PC-3 (cell line): Measurements from ENCODE around the gene KCNQ1. TPM values are rescaled to one million over a fixed set of nuclear protein-coding genes. Genes with fewer than 3 reads are reported as not detected.

ENCODE experiments used
- ATAC-seq: fragments of 200-7000 bp; cut with Tn5 transposase; 2 replicates; pipeline ENCODE4 v1.9.1; 2020; ENCODE audit warnings: mild to moderate bottlenecking, moderate library complexity
- BruUV-seq: library from RNA; stranded (reverse); fragments of 400-500 nt; replicated peaks from 2 replicates; lab custom pipeline; 2021; lab: Mats Ljungman, UMichigan
- CTCF ChIA-PET: fragments of 300-600 bp; sonication (Branson Sonifier 250); formaldehyde crosslinking; loops from one replicate; lab custom pipeline; 2022; ENCODE audit warnings: antibody characterized with exemption; lab: Charles Lee
- POLR2A ChIA-PET: fragments of 300-600 bp; sonication (Branson Sonifier 250); formaldehyde crosslinking; loops from one replicate; lab custom pipeline; 2022; ENCODE audit warnings: antibody characterized with exemption; ENCODE audit not compliant: unreplicated experiment; lab: Charles Lee
- DNase-seq: peaks from one replicate; pipeline ENCODE4 v3.0.0-alpha.2; 2015
- H2AFZ ChIP-seq: fragments of 300-600 bp; sonication (generic); 2 replicates; pipeline ENCODE4 v1.6.0; 2016; ENCODE audit warnings: antibody characterized with exemption, low read length
- H3F3A ChIP-seq: fragments of 300-600 bp; sonication (generic); one replicate; pipeline ENCODE4 v1.6.0; 2017; ENCODE audit warnings: antibody characterized with exemption, low read length, control low read depth, mild to moderate bottlenecking; ENCODE audit not compliant: unreplicated experiment
- H3K27ac ChIP-seq: fragments of 300-600 bp; sonication (generic); 2 replicates; pipeline ENCODE4 v1.5.1; 2016; ENCODE audit warnings: mild to moderate bottlenecking, low read length
- H3K27me3 ChIP-seq: fragments of 300-600 bp; sonication (generic); 2 replicates; pipeline ENCODE4 v1.6.1; 2016; ENCODE audit warnings: low read length, mixed read lengths
- H3K36me3 ChIP-seq: fragments of 300-600 bp; sonication (generic); 2 replicates; pipeline ENCODE4 v1.6.1; 2016; ENCODE audit warnings: low read depth, mixed run types, low read length, mixed read lengths
- H3K4me1 ChIP-seq: fragments of 300-600 bp; sonication (generic); 2 replicates; pipeline ENCODE4 v1.5.1; 2016; ENCODE audit warnings: low read length; ENCODE audit not compliant: insufficient read depth
- H3K4me2 ChIP-seq: fragments of 300-600 bp; sonication (generic); 2 replicates; pipeline ENCODE4 v1.6.0; 2016; ENCODE audit warnings: low read length
- H3K4me3 ChIP-seq: fragments of 300-600 bp; sonication (generic); 2 replicates; pipeline ENCODE4 v1.5.1; 2016; ENCODE audit warnings: mild to moderate bottlenecking, low read length, mixed read lengths
- H3K79me2 ChIP-seq: fragments of 300-600 bp; sonication (generic); 2 replicates; pipeline ENCODE4 v1.6.1; 2017; ENCODE audit warnings: low read length, mixed read lengths
- H3K9ac ChIP-seq: fragments of 300-600 bp; sonication (generic); 2 replicates; pipeline ENCODE4 v1.6.0; 2016; ENCODE audit warnings: mild to moderate bottlenecking, low read length
- H3K9me2 ChIP-seq: fragments of 300-600 bp; sonication (generic); replicated peaks from 2 replicates; pipeline ENCODE4 v1.6.1; 2016; ENCODE audit warnings: mixed run types, low read length, mixed read lengths
- H3K9me3 ChIP-seq: fragments of 300-600 bp; sonication (generic); 2 replicates; pipeline ENCODE4 v1.6.1; 2016; ENCODE audit warnings: low read length, mixed read lengths
- H4K20me1 ChIP-seq: fragments of 300-600 bp; sonication (generic); 2 replicates; pipeline ENCODE4 v1.6.1; 2016; ENCODE audit warnings: low read length, mixed read lengths
- CTCF ChIP-seq: fragments of 300-600 bp; sonication (generic); conservative IDR thresholded peaks from 2 replicates; pipeline ENCODE4 v1.5.1; 2017; ENCODE audit warnings: antibody characterized with exemption, low read depth, mild to moderate bottlenecking, low read length
- EZH2 ChIP-seq: fragments of 300-600 bp; sonication (generic); IDR thresholded peaks from one replicate; pipeline ENCODE4 v1.6.1; 2017; ENCODE audit warnings: antibody characterized with exemption, mild to moderate bottlenecking, low read length; ENCODE audit not compliant: unreplicated experiment
- EZH2phosphoT487 ChIP-seq: fragments of 300-600 bp; sonication (generic); IDR thresholded peaks from 2 replicates; pipeline ENCODE4 v1.6.1; 2018; ENCODE audit warnings: mild to moderate bottlenecking, antibody characterized with exemption, low read length, borderline replicate concordance
- intact Hi-C: fragments of 100-400 bp; cut with micrococcal nuclease; formaldehyde crosslinking; loops from 2 replicates; pipeline ENCODE4 v1.9.0; 2023
- total RNA-seq: library from RNA; depleted of rRNA; stranded (reverse); fragments of >200 nt; gene quantifications from 2 replicates; pipeline ENCODE4 v1.2.3, GENCODE V29; 2014

The KCNQ1 gene
- total RNA-seq, 1 experiment from 2014 or later = 0.40 TPM

DNA sequence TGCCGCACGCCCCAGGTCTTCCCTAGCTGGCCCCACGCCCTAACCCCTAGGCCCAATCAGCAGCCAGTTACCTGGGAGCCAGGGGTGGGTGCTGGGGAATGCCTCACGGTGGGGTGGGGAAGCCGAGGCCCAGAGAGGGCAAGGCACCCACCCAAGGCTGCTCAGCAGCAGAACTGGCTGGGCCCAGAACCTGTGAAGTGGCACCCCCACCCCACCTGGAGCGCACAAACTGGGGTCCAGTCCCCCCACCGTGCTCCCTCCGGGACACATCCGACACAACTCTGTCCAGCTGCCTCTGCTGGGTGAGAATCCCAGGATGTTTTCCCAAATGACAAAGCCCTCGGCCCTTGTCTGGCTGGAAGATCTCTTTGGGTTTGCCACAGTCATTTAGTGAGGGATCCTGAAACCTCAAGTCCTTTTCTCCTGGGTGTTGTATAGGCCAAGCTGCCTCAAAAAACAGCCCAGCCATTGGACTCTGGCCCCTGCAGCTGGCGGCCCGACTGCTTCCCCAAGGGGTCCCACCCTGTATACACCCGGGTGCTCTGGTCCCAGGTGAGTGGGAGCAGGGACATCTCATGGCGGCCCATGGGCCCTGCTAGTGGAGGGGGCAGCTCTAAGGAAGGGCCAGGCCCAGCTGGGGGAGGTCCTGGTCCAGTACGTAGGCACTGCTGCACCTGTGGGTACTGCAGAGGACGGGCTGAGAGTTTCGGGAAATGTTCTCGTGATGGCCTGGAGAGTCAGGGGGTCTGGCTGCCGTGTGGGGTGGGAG, 23.4 kb upstream of the KCNQ1 start:
- TF ChIP-seq CTCF (no peak), EZH2 (no peak), EZH2phosphoT487 (no peak)
- ChIA-PET POLR2A (interaction anchor here (0.6 kb wide), 2 partner anchors 13 to 103 kb away, joined by 3 read pairs; no protein-coding TSS in a partner anchor), CTCF (interaction anchor here (1.0 to 2.4 kb wide), 3 partner anchors 21 to 144 kb away, joined by 3 to 44 read pairs (median 4); partner anchors contain the start of gene TSSC4)
- Histone ChIP-seq H3K4me3 (no peak overlapping the region), H4K20me1 (no peaks in the 10 kb centered on the region), H3K27ac (no peak overlapping the region), H2AFZ (no peak overlapping the region), H3K9me3 (no peaks in the 10 kb centered on the region), H3F3A (no peaks in the 10 kb centered on the region), H3K4me1 (0 out of 2 replicates have a peak, but pooled peaks cover 3% of the 10 kb centered on the region), H3K9ac (no peak overlapping the region), H3K79me2 (no peaks in the 10 kb centered on the region), H3K36me3 (no peaks in the 10 kb centered on the region), H3K27me3 (no peaks in the 10 kb centered on the region), H3K4me2 (no peak overlapping the region), H3K9me2 (no peaks in the 10 kb centered on the region)
- ATAC-seq (no peak), DNase-seq (no peak)
- intact Hi-C loops = loop anchor here (10.0 kb wide), 1 partner anchor 463 kb away; the partner anchor contains the start of gene CDKN1C
- BruUV-seq = no TSS peak

DNA sequence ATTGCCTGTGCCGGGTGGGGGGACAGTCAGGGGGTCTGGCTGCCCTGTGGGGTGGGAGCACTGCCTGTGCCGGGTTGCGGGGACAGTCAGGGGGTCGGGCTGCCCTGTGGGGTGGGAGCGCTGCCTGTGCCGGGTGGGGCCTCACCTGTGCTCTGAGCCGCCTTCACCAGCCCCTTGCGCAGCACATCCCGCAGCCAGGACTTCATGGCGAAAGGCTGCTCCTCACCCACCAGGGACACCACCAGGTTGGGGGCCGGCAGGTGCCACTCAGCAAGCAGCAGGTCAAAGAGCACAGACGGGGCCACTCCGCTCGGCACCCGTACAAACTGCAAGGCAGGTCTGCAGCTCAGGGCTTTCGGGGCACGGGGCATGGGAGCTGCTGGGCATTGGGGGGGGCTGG, 22.8 kb upstream of the KCNQ1 start:
- Histone ChIP-seq H3K4me2 (no peak overlapping the region), H3K27me3 (no peaks in the 10 kb centered on the region), H3K79me2 (no peaks in the 10 kb centered on the region), H3K27ac (no peak overlapping the region), H2AFZ (no peak overlapping the region), H3K4me1 (0 out of 2 replicates have a peak, but pooled peaks cover 3% of the 10 kb centered on the region), H3K9me3 (no peaks in the 10 kb centered on the region), H3F3A (no peaks in the 10 kb centered on the region), H4K20me1 (no peaks in the 10 kb centered on the region), H3K9me2 (no peaks in the 10 kb centered on the region), H3K4me3 (no peak overlapping the region), H3K36me3 (no peaks in the 10 kb centered on the region), H3K9ac (no peak overlapping the region)
- BruUV-seq = no TSS peak
- DNase-seq (no peak), ATAC-seq (no peak)
- CTCF ChIA-PET = interaction anchor here (2.4 kb wide), 1 partner anchor 117 kb away, joined by 44 read pairs; no protein-coding TSS in a partner anchor
- POLR2A ChIA-PET = interaction anchor here (0.6 kb wide), 1 partner anchor 14 kb away, joined by 3 read pairs; no protein-coding TSS in a partner anchor
- intact Hi-C loops = loop anchor here (10.0 kb wide), 1 partner anchor 463 kb away; the partner anchor contains the start of gene CDKN1C
- TF ChIP-seq EZH2phosphoT487 = no peak
- no peak for TF ChIP-seq EZH2
- no peak for TF ChIP-seq CTCF
